GM21619 (cell line): ENCODE results near the gene UBE2V1.
"Not testable (repeated sequence)": the region's sequence is repeated elsewhere in the genome, so short reads cannot be mapped to it uniquely, and the experiment has no call there.

Source experiments
- ATAC-seq: cut with Tn5 transposase; IDR thresholded peaks from one replicate; pipeline ENCODE4 v1.9.1; 2021; ENCODE audit not compliant: unreplicated experiment

The UBE2V1 gene

GRCh38 chr20:50097843-50098242, 15.1 kb downstream of the UBE2V1 start:
- ATAC-seq, result no peak

DNA sequence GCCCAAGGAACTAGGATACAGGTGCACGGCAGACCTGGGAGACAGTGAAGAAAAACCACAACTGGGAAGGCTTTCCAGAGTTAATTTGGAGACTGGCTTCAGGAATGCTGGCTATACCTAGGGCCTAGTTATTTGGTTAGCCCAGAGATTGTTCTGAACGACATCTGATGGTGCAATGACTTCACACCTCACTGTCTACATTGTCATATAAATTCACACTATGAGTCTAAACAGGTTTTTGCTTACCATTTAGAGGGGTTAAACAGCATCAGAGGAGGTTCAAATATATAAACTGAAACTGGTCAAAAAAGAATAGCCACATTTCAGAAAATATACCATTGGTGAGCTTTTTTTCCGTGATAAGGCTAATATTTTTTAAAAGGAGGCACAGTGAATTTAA, 16.7 kb downstream of the UBE2V1 start:
- ATAC-seq, result no peak

GRCh38 chr20:50095476-50096078, 17.4 kb downstream of the UBE2V1 start:
- ATAC-seq, result no peak

- ATAC-seq, result no peak
Measured at GRCh38 chr20:50094522-50094921, 18.4 kb downstream of the UBE2V1 start.

DNA sequence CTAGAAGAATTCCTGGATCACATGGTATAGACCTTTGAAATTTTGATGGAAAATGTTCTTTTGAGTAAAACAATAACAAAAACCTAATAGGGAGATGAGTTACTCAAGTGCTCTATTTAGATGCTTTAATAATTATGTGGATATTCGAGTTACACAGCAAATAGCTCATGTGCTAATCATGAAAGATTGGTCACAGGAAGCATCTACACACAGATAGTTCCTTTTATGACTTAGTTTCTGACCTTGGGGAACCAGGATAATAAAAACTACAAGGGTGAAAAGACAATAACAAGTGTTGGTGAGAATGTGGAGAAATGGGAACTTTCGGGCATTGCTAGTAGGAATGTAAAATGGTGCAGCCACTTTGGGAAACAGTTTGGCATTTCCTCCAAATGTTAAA, 19.7 kb downstream of the UBE2V1 start:
- ATAC-seq, result no peak

- ATAC-seq, result no peak
Measured at GRCh38 chr20:50092436-50092835, 20.5 kb downstream of the UBE2V1 start.

DNA sequence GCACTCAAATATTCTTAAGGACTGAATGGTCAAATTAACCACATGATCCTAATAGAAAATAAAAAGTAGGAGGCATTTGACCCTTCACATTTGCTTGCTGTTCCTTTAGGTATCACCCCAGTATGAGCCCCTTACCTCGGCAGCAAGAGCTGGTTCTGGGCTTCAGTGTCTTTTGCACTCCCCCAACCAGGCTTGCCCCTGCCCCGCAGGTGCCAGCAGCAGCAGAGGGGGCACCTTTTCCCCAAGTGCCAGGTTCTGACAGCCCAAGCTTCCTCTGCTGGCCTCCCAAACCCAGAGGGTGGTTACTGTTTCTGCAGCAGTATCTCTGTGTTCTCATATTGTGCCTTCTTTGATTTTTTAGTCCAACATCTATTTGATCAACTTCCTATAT, 23.2 kb downstream of the UBE2V1 start:
- no peak for ATAC-seq

DNA sequence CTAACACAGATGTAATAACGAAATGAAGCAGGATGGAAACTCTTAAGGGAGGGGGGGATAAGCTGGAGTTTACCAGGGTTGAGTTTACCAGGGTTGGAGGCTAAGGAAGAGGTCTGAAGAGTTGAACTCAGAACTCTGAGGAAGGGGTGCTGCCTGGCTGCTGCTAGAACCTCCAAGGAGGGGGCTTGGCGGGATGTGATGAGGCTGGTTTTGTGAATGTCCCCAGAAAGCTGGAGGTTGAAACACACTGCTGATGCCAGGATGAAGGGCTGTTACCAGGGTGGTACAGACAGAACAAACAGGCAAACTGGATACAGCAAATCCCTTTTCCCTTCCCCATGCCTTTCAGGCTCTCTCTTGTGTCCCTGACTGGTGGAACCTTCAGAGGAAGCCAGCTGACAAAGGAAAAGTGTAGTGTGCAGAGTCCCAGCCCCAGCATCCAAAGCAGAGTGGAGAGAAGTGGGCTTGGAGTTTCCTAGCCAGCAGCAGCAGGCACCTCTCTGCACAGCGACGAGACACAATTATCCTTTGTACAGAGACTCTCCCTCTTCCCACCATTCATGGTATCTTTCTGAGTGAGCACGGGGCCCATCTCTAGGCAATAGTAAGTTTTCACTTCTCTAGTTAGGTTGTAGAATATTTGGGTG, 23.7 kb downstream of the UBE2V1 start:
- no peak for ATAC-seq

- ATAC-seq, result no peak
Measured at GRCh38 chr20:50088022-50088421, 24.9 kb downstream of the UBE2V1 start.

DNA sequence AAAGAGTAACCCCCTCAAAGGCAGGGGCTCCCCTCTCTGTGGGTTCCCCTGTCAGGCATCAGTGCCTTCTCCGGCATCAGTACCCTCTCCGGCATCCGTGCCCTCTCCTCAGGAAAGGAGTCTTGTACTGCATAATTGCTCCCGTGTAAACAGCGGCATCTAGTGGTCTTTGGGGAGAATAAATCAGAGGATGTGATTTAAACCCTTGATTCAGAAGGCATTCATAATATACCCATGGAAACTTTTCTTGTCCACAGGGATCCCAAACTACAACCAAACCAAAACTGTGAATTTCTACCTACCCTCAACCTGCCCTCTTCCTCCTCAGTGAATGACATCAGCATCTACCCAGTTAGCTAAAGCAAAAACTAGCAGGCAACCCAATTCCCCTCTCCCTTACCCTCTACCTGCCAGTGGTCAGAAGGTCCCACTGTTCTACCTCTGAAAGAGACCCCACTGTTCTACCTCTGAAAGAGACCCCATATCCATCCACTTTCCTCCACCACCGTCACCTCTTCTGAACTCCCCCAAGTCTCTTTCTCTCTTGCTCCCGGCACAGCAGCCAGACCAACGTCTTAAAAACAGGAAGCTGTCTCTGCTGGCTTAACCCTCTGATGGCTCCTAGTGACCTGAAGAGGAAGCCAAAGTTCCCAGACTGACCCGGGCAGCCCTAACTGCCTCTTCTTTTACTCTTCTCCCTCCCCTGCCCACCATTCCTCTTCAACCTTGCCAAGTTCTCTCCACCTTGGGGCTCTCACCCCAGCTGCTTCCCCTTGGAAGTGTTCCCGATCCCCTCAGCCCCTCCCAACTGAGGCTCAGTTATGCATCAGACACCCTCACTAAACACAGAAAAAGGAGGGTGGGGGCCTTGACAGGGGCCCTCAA, 27.2 kb downstream of the UBE2V1 start:
- no peak for ATAC-seq

DNA sequence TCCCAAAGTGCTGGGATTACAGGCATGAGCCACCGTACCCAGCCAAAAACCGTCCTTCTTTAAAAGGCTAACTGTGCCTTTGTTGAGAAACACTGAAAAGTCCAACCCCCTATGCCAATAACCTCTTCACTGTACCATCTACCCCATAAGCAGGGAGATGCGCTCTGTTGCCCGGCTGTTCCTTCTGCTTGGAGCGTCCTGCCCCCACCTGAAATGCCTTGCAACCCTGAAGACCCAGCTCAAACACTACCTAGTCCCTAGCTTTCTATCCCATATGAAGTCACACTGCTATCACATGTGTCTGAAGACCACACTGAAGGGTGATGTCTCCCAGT, 27.8 kb downstream of the UBE2V1 start:
- no peak for ATAC-seq

- no peak for ATAC-seq
Measured at GRCh38 chr20:50083034-50083433, 29.9 kb downstream of the UBE2V1 start.

DNA sequence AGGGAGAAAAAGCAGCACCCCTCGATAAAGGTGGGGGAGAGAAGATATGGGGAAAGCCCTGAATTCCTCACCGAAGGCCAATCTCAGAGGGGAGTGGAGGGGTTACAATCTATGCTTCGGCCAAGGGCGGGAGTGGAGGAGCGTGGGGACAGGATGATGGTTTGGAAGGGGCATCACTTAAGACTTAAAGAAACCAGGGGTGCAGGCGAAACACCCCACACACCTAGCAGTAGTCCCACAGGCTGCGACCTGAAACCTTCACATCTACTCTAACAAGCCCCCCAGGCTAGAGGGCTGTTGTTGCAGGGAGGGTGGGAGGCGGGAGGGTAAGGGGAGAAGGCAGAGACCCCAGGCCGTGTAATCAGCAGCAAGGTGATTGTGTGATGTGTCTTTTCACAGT, 30.9 kb downstream of the UBE2V1 start:
- not testable (repeated sequence) for ATAC-seq

DNA sequence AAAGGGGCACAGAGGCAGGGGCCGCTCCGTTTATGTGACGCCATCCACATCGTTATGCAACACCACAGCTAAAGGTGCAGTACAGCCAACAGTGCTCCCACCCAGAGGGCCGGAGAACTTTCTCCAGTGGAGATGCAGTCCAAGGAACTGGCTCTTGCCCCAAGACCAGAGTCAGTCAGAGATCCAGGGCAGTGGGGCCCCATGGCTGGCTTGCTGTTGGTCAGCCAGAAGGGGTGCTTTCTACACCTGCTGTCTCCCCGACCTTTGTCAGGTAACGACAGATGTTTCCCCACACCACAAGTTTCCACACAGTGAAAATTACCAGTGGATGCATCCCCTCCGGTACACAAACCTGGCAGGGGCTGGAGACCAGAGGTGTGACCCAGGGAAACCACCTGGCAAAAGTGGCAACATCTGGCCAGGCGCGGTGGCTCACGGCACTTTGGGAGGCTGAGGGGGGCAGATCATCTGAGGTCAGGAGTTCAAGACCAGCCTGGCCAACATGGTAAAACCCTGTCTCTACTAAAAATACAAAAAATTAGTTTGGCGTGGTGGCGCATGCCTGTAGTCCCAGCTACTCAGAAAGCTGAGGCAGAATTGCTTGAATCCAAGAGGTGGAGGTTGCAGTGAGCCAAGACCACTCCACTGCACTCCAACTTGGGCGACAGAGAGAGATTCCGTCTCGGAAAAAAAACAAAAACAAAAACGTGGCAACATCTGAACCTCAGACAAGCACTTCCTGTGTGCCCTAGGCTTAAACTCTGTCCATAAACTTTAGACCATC, 34.9 kb downstream of the UBE2V1 start:
- ATAC-seq, result no peak

GRCh38 chr20:50073500-50073899, 39.5 kb downstream of the UBE2V1 start:
- ATAC-seq, result no peak

- ATAC-seq, result peak; percentile 86
Measured at GRCh38 chr20:50071039-50071888, 41.7 kb downstream of the UBE2V1 start.

DNA sequence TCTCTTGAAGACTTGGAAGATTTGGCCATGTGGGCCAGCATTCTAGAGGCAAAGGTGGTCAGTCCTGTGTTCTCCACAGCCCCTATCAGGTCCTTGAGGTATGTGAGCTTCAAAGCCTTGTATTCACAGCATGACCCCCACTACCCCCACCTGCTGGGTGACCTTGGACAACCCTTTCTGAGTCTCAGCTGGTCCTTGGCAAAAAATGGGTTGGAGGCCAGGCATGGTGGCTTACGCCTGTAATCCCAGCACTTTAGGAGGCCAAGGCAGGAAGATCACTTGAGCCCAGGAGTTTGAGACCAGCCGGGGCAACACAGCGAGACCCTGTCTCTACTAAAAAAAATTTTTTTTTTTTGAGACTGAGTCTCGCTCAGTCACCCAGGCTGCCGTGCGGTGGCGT, 42.6 kb downstream of the UBE2V1 start:
- no peak for ATAC-seq

DNA sequence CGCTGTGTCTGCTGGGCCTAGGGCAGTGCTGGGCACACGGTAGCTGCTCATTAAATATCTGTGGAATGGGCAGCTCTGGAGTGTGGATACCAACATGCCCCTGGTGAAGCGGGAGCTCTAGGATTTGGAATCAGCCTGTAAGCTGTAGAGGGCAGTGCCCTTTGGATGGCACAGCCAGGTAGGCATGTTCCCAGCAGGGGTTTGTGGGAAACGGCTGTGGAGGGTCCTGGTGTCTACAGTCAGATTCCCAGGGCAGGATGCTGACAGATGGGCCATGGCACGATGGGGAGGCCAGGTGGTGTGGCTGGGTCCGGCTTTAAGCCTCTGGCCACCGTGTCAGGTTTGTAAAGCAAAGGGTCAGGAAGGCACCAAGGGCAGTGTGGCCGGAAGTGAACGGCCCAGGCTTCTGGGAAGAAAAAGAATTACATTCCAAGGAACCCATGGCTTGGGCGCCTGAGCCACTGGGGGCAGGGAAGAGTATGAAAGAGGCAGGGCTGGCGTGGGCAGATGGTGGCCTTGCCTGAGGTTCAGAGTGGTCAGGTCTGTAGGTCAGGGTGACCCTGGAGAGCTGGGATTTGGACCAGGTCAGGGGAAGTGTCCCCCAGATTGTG, 44.8 kb downstream of the UBE2V1 start:
- ATAC-seq, result no peak

DNA sequence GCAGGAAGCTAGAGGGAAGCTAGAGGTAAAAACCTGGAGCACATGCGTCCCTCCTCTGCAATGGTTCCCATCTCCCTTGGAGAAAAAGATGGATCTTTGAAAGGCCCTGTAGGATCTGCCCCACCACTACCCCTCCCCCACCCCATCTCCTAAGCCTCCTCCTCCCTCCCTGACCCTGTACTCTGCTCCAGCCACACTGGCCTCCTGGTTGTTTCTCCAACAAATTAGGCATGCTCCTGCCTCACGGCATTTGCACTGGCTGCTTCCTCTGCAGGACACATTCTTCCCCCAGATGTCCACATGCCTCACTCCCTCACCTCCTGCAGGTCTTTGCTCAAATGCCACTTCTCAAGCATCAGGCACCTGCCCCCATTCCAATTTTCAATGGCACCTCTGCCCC, 45.5 kb downstream of the UBE2V1 start:
- ATAC-seq, result no peak

DNA sequence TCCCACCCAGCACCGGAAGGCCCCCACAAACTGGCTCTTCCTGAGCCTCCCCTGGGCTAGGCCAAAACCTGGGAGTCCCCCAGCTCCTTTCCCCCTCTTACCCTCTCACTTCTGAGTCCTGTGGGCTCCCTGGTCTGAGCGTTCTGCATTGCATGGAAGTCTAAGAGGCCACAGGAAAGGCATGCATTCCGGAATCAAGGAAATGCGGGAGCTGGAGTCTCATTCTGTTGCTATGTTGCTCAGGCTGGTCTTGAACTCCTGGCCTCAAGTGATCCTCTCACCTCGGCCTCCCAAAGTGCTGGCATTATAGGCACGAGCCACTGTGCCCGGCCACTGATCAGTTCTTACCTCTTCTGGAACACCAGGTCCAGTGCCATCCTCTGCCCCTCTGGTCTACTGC, 45.9 kb downstream of the UBE2V1 start:
- ATAC-seq, result no peak
